HG03159 (cell line): ENCODE data around the gene GVQW3.
A peak's percentile ranks its signal among the peaks of the same experiment; 100 is the strongest.

Experiments
- ATAC-seq: cut with Tn5 transposase; IDR thresholded peaks from one replicate; pipeline ENCODE4 v1.9.1; 2021; ENCODE audit warnings: mild to moderate bottlenecking, moderate library complexity; ENCODE audit not compliant: unreplicated experiment

The GVQW3 gene

DNA sequence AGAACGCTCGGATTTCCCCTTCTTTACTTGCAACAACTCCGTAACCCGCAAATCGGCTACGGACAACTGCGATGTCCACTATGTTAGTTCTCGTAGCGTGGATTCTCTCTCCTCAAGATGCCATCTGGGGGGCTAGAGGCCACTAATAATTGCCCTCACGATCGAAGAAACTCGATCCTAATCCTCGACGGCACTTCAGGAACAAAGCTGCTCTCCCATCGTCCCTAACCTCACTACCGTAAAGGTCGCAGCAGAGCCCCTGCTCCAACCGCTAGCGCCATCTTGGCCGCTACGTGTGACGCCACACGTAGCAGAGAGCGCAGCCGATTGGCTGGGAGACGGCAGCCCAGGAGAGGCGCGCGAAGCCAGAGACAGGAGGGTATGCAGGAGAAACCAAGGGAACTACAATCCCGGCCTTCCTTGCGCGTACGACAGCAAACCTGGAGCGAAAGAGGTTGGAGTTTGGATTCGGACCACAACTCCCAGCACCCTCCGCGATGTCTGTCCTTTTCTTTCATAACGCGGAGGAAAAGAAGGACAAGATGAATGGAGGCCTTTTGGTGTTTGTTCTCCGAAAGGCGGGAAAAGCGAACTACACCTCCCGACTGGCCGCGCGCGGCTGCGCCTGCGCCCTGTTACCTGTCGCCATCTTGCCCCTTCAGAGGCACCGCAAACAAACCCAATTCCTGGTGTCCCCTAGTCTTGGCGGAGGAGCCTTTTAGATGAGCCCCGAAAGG, 63.4 kb downstream of the GVQW3 start, which contains the start of gene EMSY:
Gene EMSY (plus strand): TSS at position 635 of the 737 bp plus-strand sequence. CDS start 1,921 bp downstream, outside the sequence.
- ATAC-seq = peak; percentile 92

DNA sequence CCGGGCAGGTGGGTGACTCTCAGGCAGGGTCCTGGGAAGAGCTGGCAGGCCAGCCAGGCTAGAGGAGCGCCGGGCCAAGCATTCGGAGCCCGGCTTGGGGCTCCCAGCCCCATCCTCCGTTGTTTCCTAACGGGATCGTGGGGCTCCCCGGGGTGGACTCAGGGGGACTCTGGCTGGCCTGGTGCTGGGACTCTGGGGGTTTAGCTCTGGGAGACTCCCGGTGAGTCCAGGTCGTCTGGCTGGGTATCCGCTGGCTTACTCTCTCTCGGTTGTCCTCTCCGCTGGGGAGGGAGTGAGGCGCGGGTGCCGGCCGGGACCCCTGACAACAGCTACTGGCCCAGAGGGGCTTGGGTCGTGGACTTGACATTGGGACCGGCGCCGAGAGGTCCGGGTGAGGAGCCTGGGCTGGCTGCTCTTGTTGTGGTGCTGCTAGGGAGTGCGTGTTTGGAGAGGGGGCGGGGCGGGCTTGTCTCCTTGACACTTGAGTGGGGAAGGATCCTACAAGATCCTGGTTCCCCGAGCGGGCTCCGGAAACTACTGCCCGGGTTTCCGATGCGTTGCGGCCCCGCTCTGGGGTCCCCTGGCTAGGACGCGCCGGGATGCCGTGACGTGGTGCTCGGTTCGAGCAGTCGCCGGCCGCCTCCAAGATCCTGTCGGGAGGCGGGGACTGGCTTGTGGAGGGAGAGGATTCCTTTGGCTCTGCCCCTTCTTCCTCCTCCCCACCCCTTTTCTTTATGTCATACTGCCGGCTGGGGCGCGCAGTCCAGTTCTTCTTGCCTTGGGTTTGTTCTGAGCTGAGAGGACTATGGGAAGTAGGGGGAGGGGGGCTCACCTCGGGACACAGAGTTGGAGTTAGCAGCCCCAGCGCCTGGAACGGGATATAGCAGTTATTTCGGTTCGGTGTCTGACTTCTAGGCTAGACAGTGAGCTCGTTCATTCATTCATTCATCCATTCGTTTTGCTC, 64.3 kb downstream of the GVQW3 start:
- peak; percentile 5 for ATAC-seq

DNA sequence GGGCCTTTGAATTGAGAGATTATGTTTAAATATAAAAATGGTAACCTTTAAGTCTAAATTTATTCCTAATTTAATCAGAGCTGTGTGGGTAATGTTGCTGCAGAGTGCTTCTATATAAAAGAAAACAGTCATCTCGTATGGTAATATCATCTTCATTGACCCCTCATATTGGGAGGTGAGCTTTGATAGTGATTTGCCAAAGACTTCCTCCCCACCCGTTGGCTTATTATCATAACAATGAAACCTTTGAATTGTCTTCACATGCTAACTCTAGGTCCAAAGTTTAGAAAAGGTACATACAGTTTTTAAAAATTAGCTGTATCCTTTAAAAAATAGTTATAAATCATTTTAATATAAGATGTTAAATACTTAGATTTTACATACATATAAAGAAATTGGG, 67.4 kb downstream of the GVQW3 start:
- ATAC-seq = no peak

DNA sequence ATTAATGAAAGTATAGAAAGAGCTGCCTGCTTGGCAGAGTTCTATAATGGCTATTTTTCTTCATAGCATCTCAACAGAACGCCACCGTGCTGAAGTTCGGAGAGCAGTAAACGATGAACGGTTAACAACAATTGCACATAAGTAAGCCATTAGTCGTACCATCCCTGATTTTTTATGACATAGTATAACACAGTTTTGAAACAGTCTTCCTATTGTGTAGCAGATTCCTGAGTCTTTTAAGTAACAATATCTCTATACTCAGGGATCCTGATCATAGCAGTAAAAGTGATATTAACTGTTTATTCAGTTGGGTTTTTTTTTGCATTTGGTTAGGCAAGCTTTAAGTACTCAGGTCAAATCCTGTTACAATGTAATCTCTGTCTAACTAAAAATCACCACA, 72.1 kb downstream of the GVQW3 start:
- no peak for ATAC-seq

DNA sequence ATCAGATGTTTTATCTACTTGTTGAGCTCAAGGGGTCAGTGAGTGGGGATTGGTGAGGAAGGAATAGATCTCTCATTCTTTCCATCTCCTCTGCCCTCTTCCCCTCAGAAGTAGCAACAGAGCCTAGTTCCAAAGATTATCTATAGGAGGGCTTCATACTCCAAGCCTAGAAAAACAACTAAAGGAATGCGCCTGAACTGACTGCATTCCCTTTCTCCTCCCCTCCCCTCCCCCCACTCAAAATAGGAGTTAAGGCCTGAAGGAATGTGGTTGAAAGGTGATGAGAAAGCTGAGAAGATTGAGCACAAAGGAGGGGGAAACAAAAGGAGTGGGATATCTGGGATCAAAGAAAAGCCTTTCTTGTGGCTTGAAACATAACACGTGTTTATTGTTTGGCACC, 74.2 kb downstream of the GVQW3 start:
- no peak for ATAC-seq

DNA sequence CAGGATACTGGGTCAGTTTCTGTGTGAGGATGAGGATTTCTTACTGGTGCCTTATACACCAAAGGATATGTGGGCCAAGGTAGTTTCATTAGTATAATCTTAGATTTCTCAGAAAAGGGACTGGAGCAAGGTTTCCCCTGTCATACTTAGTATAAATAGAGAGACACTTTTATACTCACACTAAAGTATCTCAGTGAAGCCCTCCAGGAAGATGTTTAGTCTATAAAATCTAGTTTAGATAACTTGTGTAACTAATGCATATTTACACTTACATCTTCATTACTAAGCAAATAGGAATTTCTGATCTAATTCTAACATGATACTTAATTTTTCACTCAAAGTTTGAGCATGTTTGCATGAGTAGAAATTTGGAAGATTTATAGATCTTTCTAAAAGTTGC, 74.8 kb downstream of the GVQW3 start:
- no peak for ATAC-seq

DNA sequence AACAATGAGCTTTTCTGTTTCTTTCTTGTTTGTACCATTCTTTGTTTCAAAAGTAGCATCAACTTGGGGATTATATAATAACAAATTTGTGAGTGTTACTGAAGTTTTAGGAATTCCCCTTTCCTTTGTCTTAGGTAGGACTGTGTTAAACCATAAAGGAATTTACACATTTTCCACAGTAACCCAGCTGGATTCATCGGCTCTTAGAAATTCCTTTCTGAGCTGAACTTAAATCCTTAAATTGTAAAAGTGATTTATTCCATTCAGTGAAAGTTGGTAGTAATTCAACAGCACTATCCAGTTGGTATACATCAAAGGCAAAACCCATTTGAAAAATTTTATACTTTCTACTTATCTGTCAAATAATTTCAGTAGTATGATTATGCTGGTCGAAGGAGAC, 75.4 kb downstream of the GVQW3 start:
- ATAC-seq = no peak
